SKM-1 treated with dmso at 0.1 percent for 144 hours (cell line): ENCODE measurements around the gene CD68.

Experiments used
- DNase-seq: peaks from one replicate; lab custom pipeline; 2025; ENCODE audit not compliant: unreplicated experiment; lab: John Stamatoyannopoulos, UW

CD68 gene

GRCh38 chr17:7559320-7560171 lies 19.9 kb upstream of the CD68 start:
- no peak for DNase-seq

DNA sequence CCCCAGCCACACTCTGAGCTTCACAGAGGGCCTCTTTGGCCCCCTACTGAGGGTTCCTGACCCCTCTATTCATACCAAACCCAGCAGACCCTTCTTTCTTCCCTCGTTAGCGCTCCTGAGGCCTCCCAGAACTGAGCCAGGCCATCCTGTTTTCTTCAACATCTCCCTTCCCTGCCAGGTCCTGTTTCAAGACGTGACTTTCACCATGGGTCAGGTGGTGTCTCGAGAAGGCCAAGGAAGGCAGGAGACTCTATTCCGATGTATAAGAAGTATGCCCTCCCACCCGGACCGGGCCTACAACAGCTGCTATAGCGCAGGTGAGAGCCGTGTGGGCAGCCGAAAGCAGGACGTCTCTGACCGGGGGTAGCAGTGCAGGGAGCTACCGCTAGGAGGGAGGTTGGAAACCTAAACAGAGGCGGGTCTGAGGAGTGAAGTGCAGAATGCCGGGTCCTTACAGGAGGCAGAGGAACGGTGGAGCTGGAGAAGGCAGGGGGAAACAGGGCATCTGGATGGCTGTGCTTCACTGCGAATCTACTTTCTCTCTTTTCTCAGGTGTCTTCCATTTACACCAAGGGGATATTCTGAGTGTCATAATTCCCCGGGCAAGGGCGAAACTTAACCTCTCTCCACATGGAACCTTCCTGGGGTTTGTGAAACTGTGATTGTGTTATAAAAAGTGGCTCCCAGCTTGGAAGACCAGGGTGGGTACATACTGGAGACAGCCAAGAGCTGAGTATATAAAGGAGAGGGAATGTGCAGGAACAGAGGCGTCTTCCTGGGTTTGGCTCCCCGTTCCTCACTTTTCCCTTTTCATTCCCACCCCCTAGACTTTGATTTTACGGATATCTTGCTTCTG lies 19.0 kb upstream of the CD68 start:
- peak; percentile 33 for DNase-seq

- peak; percentile 54 for DNase-seq
These were observed 18.3 kb upstream of the CD68 start for GRCh38 chr17:7561028-7561575.

GRCh38 chr17:7561589-7562207 lies 17.7 kb upstream of the CD68 start, which contains the start of gene SENP3:
Gene SENP3, plus strand, starts transcription at chr17:7561919. Its CDS starts 1,158 bp downstream, at chr17:7563077.
- peak; percentile 57 for DNase-seq

- DNase-seq, result no peak
These were observed 17.2 kb upstream of the CD68 start for GRCh38 chr17:7562208-7562605.

DNA sequence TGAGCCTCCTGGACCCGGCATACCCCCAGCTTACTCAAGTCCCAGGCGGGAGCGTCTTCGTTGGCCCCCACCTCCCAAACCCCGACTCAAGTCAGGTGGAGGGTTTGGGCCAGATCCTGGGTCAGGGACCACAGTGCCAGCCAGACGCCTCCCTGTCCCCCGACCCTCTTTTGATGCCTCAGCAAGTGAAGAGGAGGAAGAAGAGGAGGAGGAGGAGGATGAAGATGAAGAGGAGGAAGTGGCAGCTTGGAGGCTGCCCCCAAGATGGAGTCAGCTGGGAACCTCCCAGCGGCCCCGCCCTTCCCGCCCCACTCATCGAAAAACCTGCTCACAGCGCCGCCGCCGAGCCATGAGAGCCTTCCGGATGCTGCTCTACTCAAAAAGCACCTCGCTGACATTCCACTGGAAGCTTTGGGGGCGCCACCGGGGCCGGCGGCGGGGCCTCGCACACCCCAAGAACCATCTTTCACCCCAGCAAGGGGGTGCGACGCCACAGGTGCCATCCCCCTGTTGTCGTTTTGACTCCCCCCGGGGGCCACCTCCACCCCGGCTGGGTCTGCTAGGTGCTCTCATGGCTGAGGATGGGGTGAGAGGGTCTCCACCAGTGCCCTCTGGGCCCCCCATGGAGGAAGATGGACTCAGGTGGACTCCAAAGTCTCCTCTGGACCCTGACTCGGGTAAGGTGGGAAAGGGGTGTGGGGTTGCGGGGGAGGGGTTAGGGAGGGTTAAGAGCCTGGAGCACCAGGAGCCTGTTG lies 16.1 kb upstream of the CD68 start:
- no peak for DNase-seq

DNA sequence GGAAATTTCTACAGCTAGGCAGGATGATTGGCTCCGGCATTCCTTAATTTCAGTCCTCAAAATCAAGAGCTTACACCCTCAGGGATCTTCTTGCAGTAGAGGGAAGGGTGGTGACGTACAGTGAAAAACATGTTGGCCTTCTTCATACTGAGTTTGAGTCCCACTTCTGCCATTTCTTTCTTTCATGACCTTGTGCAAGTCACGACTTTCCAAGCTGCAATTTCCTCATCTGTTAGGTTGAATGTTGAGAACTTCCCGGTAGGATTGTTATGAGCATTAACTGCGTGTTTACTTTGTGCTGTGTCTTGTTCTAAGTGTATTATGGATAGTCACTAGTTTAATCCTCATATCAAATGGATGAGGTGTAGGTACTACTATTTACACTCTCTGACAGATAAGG lies 9.9 kb upstream of the CD68 start:
- DNase-seq, result no peak

- DNase-seq, result no peak
These were observed 9.1 kb upstream of the CD68 start for GRCh38 chr17:7570351-7570750.

- peak; percentile 94 for DNase-seq
These were observed 7.2 kb upstream of the CD68 start for GRCh38 chr17:7572338-7572587.

- peak; percentile 94 for DNase-seq
These were observed 6.7 kb upstream of the CD68 start for GRCh38 chr17:7572588-7573323.

- DNase-seq, result peak; percentile 76
These were observed 5.9 kb upstream of the CD68 start for GRCh38 chr17:7573324-7574080.

GRCh38 chr17:7574176-7574953 lies 5.1 kb upstream of the CD68 start:
- no peak for DNase-seq

DNA sequence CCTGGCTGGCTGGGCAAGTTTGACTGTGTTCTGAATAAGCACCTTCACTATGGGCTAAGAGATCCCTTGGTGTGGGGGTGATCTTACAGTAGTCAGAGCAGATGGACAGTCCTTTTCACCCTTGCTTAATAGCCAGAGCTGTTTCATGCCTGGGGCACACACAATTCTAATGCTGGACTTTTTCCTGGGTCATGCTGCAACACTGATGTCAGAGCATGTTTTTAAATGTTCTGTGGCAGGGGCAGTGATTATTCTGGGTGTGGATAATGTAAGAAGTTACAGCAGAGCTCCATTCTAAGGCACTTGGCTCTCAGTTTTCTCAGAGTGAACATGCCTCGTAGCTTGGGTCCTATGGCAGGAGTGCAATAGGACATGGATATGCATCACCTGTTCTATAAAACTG lies 4.0 kb upstream of the CD68 start:
- no peak for DNase-seq

- no peak for DNase-seq
These were observed 3.5 kb upstream of the CD68 start for GRCh38 chr17:7575959-7576358.

- DNase-seq, result no peak
These were observed 3.0 kb upstream of the CD68 start for GRCh38 chr17:7576432-7576937.

DNA sequence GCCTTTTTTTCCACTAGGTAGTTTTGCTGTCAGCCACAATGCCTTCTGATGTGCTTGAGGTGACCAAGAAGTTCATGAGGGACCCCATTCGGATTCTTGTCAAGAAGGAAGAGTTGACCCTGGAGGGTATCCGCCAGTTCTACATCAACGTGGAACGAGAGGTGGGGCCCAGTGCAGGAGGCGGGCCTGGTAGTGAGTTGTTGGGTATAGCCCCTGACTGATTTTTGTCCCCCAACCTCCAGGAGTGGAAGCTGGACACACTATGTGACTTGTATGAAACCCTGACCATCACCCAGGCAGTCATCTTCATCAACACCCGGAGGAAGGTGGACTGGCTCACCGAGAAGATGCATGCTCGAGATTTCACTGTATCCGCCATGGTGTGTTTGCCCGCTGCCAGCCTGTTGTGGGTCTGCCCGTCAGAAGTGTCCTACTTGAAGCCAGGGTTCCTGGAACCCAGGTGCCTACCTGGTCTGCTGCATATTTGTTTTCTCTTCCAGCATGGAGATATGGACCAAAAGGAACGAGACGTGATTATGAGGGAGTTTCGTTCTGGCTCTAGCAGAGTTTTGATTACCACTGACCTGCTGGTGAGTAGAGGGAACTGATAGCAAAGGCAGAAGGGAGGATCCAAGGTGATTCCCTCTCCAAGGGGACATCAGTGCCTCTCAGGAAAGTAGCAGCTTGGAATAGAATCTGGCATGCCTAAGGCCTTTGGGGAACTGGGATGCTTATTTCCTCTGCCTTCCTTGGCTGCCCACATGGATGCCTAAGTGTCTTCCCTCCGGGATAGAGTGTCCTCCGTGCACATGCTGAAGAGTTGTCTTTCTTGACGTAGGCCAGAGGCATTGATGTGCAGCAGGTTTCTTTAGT lies 1.9 kb upstream of the CD68 start:
- DNase-seq, result no peak

DNA sequence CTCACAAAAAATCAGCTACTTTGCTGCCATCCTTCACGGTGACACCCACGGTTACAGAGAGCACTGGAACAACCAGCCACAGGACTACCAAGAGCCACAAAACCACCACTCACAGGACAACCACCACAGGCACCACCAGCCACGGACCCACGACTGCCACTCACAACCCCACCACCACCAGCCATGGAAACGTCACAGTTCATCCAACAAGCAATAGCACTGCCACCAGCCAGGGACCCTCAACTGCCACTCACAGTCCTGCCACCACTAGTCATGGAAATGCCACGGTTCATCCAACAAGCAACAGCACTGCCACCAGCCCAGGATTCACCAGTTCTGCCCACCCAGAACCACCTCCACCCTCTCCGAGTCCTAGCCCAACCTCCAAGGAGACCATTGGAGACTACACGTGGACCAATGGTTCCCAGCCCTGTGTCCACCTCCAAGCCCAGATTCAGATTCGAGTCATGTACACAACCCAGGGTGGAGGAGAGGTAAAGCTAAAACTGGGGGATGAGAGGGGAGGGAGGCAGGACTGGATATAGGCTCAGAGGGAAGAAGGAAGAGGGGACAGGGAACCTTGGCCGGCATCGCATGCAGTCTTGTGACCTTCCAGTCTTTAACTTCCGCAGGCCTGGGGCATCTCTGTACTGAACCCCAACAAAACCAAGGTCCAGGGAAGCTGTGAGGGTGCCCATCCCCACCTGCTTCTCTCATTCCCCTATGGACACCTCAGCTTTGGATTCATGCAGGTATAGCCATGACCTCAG lies 581 bp downstream of the CD68 start:
- peak; percentile 55 for DNase-seq
